Stimulated activated naive CD4-positive, alpha-beta T cell treated with Interleukin-2 at 50 U/mL for 16 hours (primary cell): ENCODE results near the gene UBR4.

Experiments used
- DNase-seq: peaks from one replicate; lab custom pipeline; 2025; lab: John Stamatoyannopoulos, UW

Gene UBR4

GRCh38 chr1:19036041-19036812 lies 173.8 kb downstream of the UBR4 start:
- DNase-seq: no peak

- no peak for DNase-seq
Measured at GRCh38 chr1:19035377-19036040, 174.6 kb downstream of the UBR4 start.

GRCh38 chr1:19034721-19035120 lies 175.3 kb downstream of the UBR4 start:
- no peak for DNase-seq

- no peak for DNase-seq
Measured at GRCh38 chr1:19033926-19034680, 176.0 kb downstream of the UBR4 start.

GRCh38 chr1:19033515-19033839 lies 176.6 kb downstream of the UBR4 start:
- no peak for DNase-seq

GRCh38 chr1:19032701-19033514 lies 177.2 kb downstream of the UBR4 start:
- DNase-seq: no peak

- no peak for DNase-seq
Measured at GRCh38 chr1:19032413-19032695, 177.7 kb downstream of the UBR4 start.

- no peak for DNase-seq
Measured at GRCh38 chr1:19029191-19030085, 180.6 kb downstream of the UBR4 start.

- DNase-seq: no peak
Measured at GRCh38 chr1:19028546-19029129, 181.4 kb downstream of the UBR4 start.

- no peak for DNase-seq
Measured at GRCh38 chr1:19028110-19028509, 182.0 kb downstream of the UBR4 start.
